H1 (cell line): ENCODE measurements around the gene TBL2.

Source experiments
- CHD2 ChIP-seq: IDR thresholded peaks from 2 replicates; pipeline ENCODE4 v1.6.1; 2012; ENCODE audit warnings: low read length, improper control_type of control experiment
- CREB1 ChIP-seq: IDR thresholded peaks from 2 replicates; pipeline ENCODE4 v1.6.1; 2012; ENCODE audit warnings: inconsistent platforms
- EP300 ChIP-seq, 2 experiments: IDR thresholded peaks; 1 replicate in 1 of 2; 2 replicates in 1 of 2; pipeline ENCODE4 v1.6.1; 2011 to 2012; ENCODE audit warnings: low read depth in 2 of 2, low read length in 2 of 2, mild to moderate bottlenecking in 2 of 2, borderline replicate concordance in 1 of 2, inconsistent platforms in 1 of 2, moderate library complexity in 1 of 2
- EZH2 ChIP-seq: fragments of 200-600 bp; sonication (generic); IDR thresholded peaks from 2 replicates; pipeline ENCODE4 v1.7.1; 2012; ENCODE audit warnings: low read depth, mild to moderate bottlenecking, moderate library complexity, low read length, inconsistent platforms; ENCODE audit not compliant: severe bottlenecking
- FOSL1 ChIP-seq: IDR thresholded peaks from 2 replicates; pipeline ENCODE4 v1.6.1; 2011; ENCODE audit warnings: mild to moderate bottlenecking, low read depth, low read length, moderate library complexity; ENCODE audit not compliant: insufficient read depth
- POLR2A ChIP-seq, 2 experiments: IDR thresholded peaks; 1 replicate in 1 of 2; 2 replicates in 1 of 2; pipeline ENCODE4 v1.6.1; 2011; ENCODE audit warnings: low read depth in 2 of 2, low read length in 2 of 2, mild to moderate bottlenecking in 2 of 2; ENCODE audit errors: control extremely low read depth in 1 of 2
- POLR2AphosphoS5 ChIP-seq: IDR thresholded peaks from 2 replicates; pipeline ENCODE4 v1.6.1; 2011; ENCODE audit warnings: low read depth, low read length
- RFX5 ChIP-seq: IDR thresholded peaks from 2 replicates; pipeline ENCODE4 v1.6.1; 2011; ENCODE audit warnings: low read depth, low read length, improper control_type of control experiment, borderline replicate concordance
- TEAD4 ChIP-seq: IDR thresholded peaks from 2 replicates; pipeline ENCODE4 v1.6.1; 2012; ENCODE audit warnings: low read depth, low read length, inconsistent platforms, mixed read lengths
- TF ChIP-seq, protein P1 (sequence below), 3 experiments: IDR thresholded peaks; 1 replicate in 2 of 3; 2 replicates in 1 of 3; pipeline versions ENCODE4 v1.5.1 to v1.6.1; 2011; ENCODE audit warnings: low read length in 3 of 3, mild to moderate bottlenecking in 3 of 3, inconsistent platforms in 2 of 3, low read depth in 1 of 3, moderate library complexity in 1 of 3; ENCODE audit not compliant: insufficient read depth in 1 of 3; ENCODE audit errors: control extremely low read depth in 1 of 3

DNA sequence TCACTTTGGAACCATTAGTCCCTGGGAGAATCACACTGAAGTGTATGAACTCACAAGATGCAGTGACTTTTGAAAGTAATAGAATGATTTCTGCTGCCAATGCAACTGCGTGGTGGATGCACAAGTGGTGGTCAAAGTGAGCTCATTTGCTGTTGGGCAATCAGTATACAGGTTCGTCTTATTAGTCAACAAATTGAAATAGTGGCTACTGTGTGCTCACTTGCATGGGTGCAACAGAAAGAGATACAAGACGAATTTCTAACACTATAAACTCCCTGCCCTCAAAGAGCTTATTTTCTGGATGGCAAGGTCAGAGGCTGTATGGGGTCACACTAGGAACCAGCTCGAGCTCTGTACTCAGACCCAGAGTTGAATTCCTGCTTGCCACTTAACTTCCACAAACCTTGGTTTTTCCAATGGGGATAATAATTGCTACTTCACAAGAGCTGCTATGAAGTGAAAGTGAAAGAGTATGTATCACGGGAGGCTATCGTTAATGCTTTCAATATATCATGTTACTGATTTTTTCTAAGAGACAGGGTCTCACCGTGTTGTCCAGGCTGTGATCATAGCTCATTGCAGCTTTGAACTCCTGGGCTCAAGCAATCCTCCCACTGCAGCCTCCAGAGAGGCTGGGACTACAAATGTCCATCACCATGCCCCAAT is 12.6 kb downstream of the TBL2 start:
- TF ChIP-seq TEAD4 (no peak), EZH2 (no peak), POLR2AphosphoS5 (no peak), CHD2 (no peak), CREB1 (no peak), FOSL1 (no peak), RFX5 (no peak), POLR2A (IDR thresholded peaks at IDR 0.05; ENCODE audit: control extremely low read depth in 1 of 2, low read depth in 2 of 2, low read length in 2 of 2) (no peak), EP300 (IDR thresholded peaks at IDR 0.05; ENCODE audit: borderline replicate concordance in 1 of 2, low read depth in 2 of 2, low read length in 2 of 2) (no peak)
- TF ChIP-seq, protein P1, sequence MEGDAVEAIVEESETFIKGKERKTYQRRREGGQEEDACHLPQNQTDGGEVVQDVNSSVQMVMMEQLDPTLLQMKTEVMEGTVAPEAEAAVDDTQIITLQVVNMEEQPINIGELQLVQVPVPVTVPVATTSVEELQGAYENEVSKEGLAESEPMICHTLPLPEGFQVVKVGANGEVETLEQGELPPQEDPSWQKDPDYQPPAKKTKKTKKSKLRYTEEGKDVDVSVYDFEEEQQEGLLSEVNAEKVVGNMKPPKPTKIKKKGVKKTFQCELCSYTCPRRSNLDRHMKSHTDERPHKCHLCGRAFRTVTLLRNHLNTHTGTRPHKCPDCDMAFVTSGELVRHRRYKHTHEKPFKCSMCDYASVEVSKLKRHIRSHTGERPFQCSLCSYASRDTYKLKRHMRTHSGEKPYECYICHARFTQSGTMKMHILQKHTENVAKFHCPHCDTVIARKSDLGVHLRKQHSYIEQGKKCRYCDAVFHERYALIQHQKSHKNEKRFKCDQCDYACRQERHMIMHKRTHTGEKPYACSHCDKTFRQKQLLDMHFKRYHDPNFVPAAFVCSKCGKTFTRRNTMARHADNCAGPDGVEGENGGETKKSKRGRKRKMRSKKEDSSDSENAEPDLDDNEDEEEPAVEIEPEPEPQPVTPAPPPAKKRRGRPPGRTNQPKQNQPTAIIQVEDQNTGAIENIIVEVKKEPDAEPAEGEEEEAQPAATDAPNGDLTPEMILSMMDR (IDR thresholded peaks at IDR 0.05; ENCODE audit: control extremely low read depth in 1 of 3, insufficient read depth in 1 of 3, low read depth in 1 of 3, low read length in 3 of 3) = no peak
